Breast epithelium (tissue), 4 donors: ENCODE results near the gene PITRM1. TPM values are rescaled to one million over a fixed set of nuclear protein-coding genes. Genes with fewer than 3 reads are reported as not detected.
"Not testable (repeated sequence)": the region's sequence is repeated elsewhere in the genome, so short reads cannot be mapped to it uniquely, and the experiment has no call there.

Experiments
- DNase-seq, 2 donors: peaks; one replicate each; pipeline ENCODE4 v3.0.0-alpha.2; 2019; ENCODE audit warnings: low spot score in 2 of 2
- H3K27ac ChIP-seq, 2 donors: fragments of 200-600 bp; sonication (generic) in 1 of 2; one replicate each; pipeline ENCODE4 v1.5.1; 2016 to 2019; ENCODE audit warnings: mild to moderate bottlenecking in 1 of 2
- H3K27me3 ChIP-seq, 2 donors: fragments of 200-600 bp; sonication (generic) in 1 of 2; one replicate each; pipeline versions ENCODE4 v1.5.1 to v1.6.0; 2017 to 2019; ENCODE audit warnings: control low read depth in 1 of 2, mild to moderate bottlenecking in 1 of 2
- H3K36me3 ChIP-seq: fragments of 200-600 bp; one replicate; pipeline ENCODE4 v1.5.1; 2019
- H3K4me1 ChIP-seq, 2 donors: fragments of 200-600 bp; sonication (generic); one replicate each; pipeline ENCODE4 v1.5.1; 2016 to 2019; ENCODE audit warnings: control low read depth in 1 of 2
- H3K4me3 ChIP-seq, 3 donors: fragments of 200-600 bp; sonication (generic); 1 replicate in 2 of 3; 2 replicates in 1 of 3; pipeline ENCODE4 v1.5.1; 2016 to 2019; ENCODE audit warnings: mild to moderate bottlenecking in 3 of 3, moderate library complexity in 2 of 3
- H3K9me3 ChIP-seq, 2 donors: fragments of 200-600 bp; sonication (generic) in 1 of 2; one replicate each; pipeline ENCODE4 v1.5.1; 2016 to 2019; ENCODE audit warnings: control low read depth in 1 of 2
- CTCF ChIP-seq, 3 donors: fragments of 450-650 bp; IDR thresholded peaks; one replicate each; pipeline ENCODE4 v1.5.1; 2016 to 2017; ENCODE audit warnings: antibody characterized with exemption in 3 of 3, mild to moderate bottlenecking in 3 of 3, moderate library complexity in 3 of 3
- POLR2A ChIP-seq: fragments of 450-650 bp; IDR thresholded peaks from one replicate; pipeline ENCODE4 v1.6.1; 2016; ENCODE audit warnings: antibody characterized with exemption, mild to moderate bottlenecking, moderate library complexity
- POLR2AphosphoS5 ChIP-seq, 3 donors: sonication (generic); formaldehyde crosslinking; IDR thresholded peaks; one replicate each; pipeline ENCODE4 v1.6.1; 2017; ENCODE audit warnings: antibody characterized with exemption in 3 of 3
- intact Hi-C: fragments of 100-400 bp; cut with DNase I; formaldehyde crosslinking; loops from one replicate; pipeline ENCODE4 v1.15.1; 2023; ENCODE audit warnings: low total_unique reads
- total RNA-seq, 3 donors: library from RNA; depleted of rRNA; stranded (reverse); fragments of >200 nt; gene quantifications; one replicate each; pipeline ENCODE4 v1.1.0, GENCODE V29; 2016

Gene PITRM1
- total RNA-seq, 3 donors from 2014 or later: 64.9 to 76.0 (median 75.8) TPM

GRCh38 chr10:3173171-3173878 is 743 bp upstream of the PITRM1 start:
- peak overlapping the region; percentile 90 to 91 for H3K27ac ChIP-seq
- intact Hi-C loops: no loop called here
- no peaks in the 10 kb centered on the region for H3K27me3 ChIP-seq
- H3K4me1 ChIP-seq: peaks cover 0 to 7% of the 10 kb centered on the region in 2 donors
- peak in 1 of 2 donors; percentile 91 for DNase-seq
- no peak for TF ChIP-seq POLR2AphosphoS5 (IDR thresholded peaks at IDR 0.05)
- no peak for TF ChIP-seq POLR2A
- TF ChIP-seq CTCF (IDR thresholded peaks at IDR 0.05): no peak
- H3K4me3 ChIP-seq: peak overlapping the region; percentile 91 to 94 (median 92)
- H3K36me3 ChIP-seq: no peaks in the 10 kb centered on the region
- H3K9me3 ChIP-seq: no peaks in the 10 kb centered on the region

- intact Hi-C loops: no loop called here
- peaks cover 1% of the 10 kb centered on the region for H3K36me3 ChIP-seq
- TF ChIP-seq POLR2A (no peak), CTCF (IDR thresholded peaks at IDR 0.05) (no peak), POLR2AphosphoS5 (IDR thresholded peaks at IDR 0.05) (no peak)
- H3K4me3 ChIP-seq: peak overlapping the region; percentile 91 to 94 (median 92)
- no peaks in the 10 kb centered on the region for H3K9me3 ChIP-seq
- peaks cover 0 to 7% of the 10 kb centered on the region in 2 donors for H3K4me1 ChIP-seq
- H3K27me3 ChIP-seq: no peaks in the 10 kb centered on the region
- DNase-seq: peak in 1 of 2 donors; percentile 42
- H3K27ac ChIP-seq: peak overlapping the region; percentile 90 to 91
These were observed 519 bp downstream of the PITRM1 start for GRCh38 chr10:3172081-3172445.

- H3K9me3 ChIP-seq, H3K36me3 ChIP-seq, H3K27me3 ChIP-seq, H3K27ac ChIP-seq, intact Hi-C loops, DNase-seq, H3K4me1 ChIP-seq: not testable (repeated sequence)
- peak overlapping the region; percentile 91 to 94 (median 92) for H3K4me3 ChIP-seq
These were observed 1.1 kb downstream of the PITRM1 start for GRCh38 chr10:3171488-3171887.

GRCh38 chr10:3169673-3170072 is 2.9 kb downstream of the PITRM1 start:
- H3K36me3 ChIP-seq: peaks cover 8% of the 10 kb centered on the region
- no peak overlapping the region for H3K27ac ChIP-seq
- no peak for TF ChIP-seq POLR2AphosphoS5 (IDR thresholded peaks at IDR 0.05)
- no peak for TF ChIP-seq POLR2A
- no peak for TF ChIP-seq CTCF (IDR thresholded peaks at IDR 0.05)
- H3K4me3 ChIP-seq: no peak overlapping the region
- peaks cover 0 to 7% of the 10 kb centered on the region in 2 donors for H3K4me1 ChIP-seq
- no peak for DNase-seq
- intact Hi-C loops: no loop called here
- no peaks in the 10 kb centered on the region for H3K27me3 ChIP-seq
- no peaks in the 10 kb centered on the region for H3K9me3 ChIP-seq

- Histone ChIP-seq H3K27ac (no peak overlapping the region), H3K9me3 (no peaks in the 10 kb centered on the region), H3K4me1 (peaks cover 0 to 7% of the 10 kb centered on the region in 2 donors), H3K36me3 (peaks cover 8% of the 10 kb centered on the region), H3K27me3 (no peaks in the 10 kb centered on the region), H3K4me3 (no peak overlapping the region)
- intact Hi-C loops: no loop called here
- no peak for DNase-seq
- TF ChIP-seq POLR2AphosphoS5 (IDR thresholded peaks at IDR 0.05) (no peak), POLR2A (no peak), CTCF (IDR thresholded peaks at IDR 0.05) (no peak)
These were observed 3.3 kb downstream of the PITRM1 start for GRCh38 chr10:3169271-3169670.
